ENCODE results near the gene MERTK. TPM values are rescaled to one million over a fixed set of nuclear protein-coding genes. Genes with fewer than 3 reads are reported as not detected.
"Not testable (repeated sequence)": the region's sequence is repeated elsewhere in the genome, so short reads cannot be mapped to it uniquely, and the experiment has no call there.

The MERTK gene
- total and polyA plus RNA-seq, 2 of the 8 experiments (the other 6 are each of a cell fraction or from before 2014, with no cell fraction given) = 6.5 to 7.0 TPM

DNA sequence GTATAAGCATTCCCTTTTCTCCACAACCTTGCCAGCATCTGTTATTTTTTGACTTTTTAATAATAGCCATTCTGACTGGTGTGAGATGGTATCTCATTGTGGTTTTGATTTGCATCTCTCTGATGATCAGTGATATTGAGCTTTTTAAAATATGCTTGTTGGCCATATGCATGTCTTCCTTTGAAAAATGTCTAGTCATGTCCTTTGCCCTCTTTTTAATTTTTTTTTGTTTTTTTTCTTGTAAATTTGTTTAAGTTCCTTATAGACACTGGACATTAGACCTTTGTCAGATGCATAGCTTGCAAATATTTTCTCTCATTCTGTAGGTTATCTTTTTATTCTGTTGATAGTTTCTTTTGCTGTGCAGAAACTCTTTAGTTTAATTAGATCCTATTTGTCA, 171.4 kb downstream of the MERTK start:
- H3K79me1 ChIP-seq (ENCODE audit: low read depth, low read length); H2BK15ac ChIP-seq (ENCODE audit: low read length); H3K9ac ChIP-seq (replicated peaks in 1 of 4; ENCODE audit: extremely low read depth in 1 of 4, low read depth in 3 of 4, low read length in 3 of 4); H3K18ac ChIP-seq (ENCODE audit: extremely low read depth, low read length); DNase-seq (ENCODE audit: low read depth in 1 of 2, low spot score in 2 of 2); H3K23me2 ChIP-seq (ENCODE audit: low read depth, low read length); H3K9me3 ChIP-seq (ENCODE audit: insufficient read depth in 2 of 2, low read depth in 1 of 2, low read length in 1 of 2); H4K20me1 ChIP-seq (replicated peaks in 1 of 2; ENCODE audit: control insufficient read depth in 1 of 2, insufficient read depth in 2 of 2, low read length in 2 of 2); H2BK120ac ChIP-seq (replicated peaks; ENCODE audit: low read depth, low read length); H3K4ac ChIP-seq (replicated peaks; ENCODE audit: insufficient read length, low read depth, low read length); H3K79me2 ChIP-seq (ENCODE audit: control insufficient read depth in 1 of 2, insufficient read depth in 2 of 2, low read length in 2 of 2); H2BK20ac ChIP-seq (ENCODE audit: low read length); H2AK5ac ChIP-seq (ENCODE audit: low read depth, low read length); H3K14ac ChIP-seq (ENCODE audit: insufficient read length); H3K27ac ChIP-seq (ENCODE audit: low read depth, low read length); H3K4me2 ChIP-seq (ENCODE audit: insufficient read depth in 1 of 2, low read depth in 2 of 2, low read length in 2 of 2); H3K27me3 ChIP-seq (replicated peaks in 1 of 4; ENCODE audit: control insufficient read depth in 3 of 4, extremely low read depth in 1 of 4, insufficient read depth in 3 of 4, low read length in 3 of 4); H3K56ac ChIP-seq (replicated peaks; ENCODE audit: insufficient read length, low read depth, low read length); H3K4me3 ChIP-seq (ENCODE audit: extremely low read depth in 1 of 4, insufficient read depth in 2 of 4, low read depth in 3 of 4, low read length in 4 of 4); H3K4me1 ChIP-seq (replicated peaks in 1 of 4; ENCODE audit: control insufficient read depth in 3 of 4, insufficient read depth in 4 of 4, low read length in 3 of 4); H4K8ac ChIP-seq (ENCODE audit: extremely low read depth, insufficient read depth, low read length); POLR2A ChIA-PET (ENCODE audit: partially characterized antibody); H4K91ac ChIP-seq (replicated peaks; ENCODE audit: insufficient read length, low read length); H2BK12ac ChIP-seq (ENCODE audit: low read depth, low read length); H4K5ac ChIP-seq (ENCODE audit: insufficient read length, low read depth, low read length); H2BK5ac ChIP-seq (ENCODE audit: low read depth, low read length); H2AFZ ChIP-seq (ENCODE audit: low read length); FAIRE-seq; H3K23ac ChIP-seq (ENCODE audit: insufficient read length): not testable (repeated sequence)
- H3K36me3 ChIP-seq (ENCODE audit: control insufficient read depth in 2 of 4, insufficient read depth in 4 of 4, low read length in 3 of 4) = peaks cover 0 to 14% (median 3%) of the 10 kb centered on the region in 4 experiments; a peak in 3 of 8 replicates
- CTCF ChIA-PET (ENCODE audit: partially characterized antibody) = interaction anchor here (0.6 kb wide), 1 partner anchor 136 kb away, joined by 4 read pairs; no protein-coding TSS in a partner anchor

Data from H1 (cell line).